Panc1 (cell line): ENCODE results near the gene TMEM151B. TPM values are rescaled to one million over a fixed set of nuclear protein-coding genes. Genes with fewer than 3 reads are reported as not detected.

Experiments used
- ATAC-seq: fragments of 200-7000 bp; cut with Tn5 transposase; 2 replicates; pipeline ENCODE4 v1.9.1; 2020; ENCODE audit warnings: mild to moderate bottlenecking, moderate library complexity
- BruUV-seq: library from RNA; stranded (reverse); fragments of 400-500 nt; replicated peaks from 2 replicates; lab custom pipeline; 2021; lab: Mats Ljungman, UMichigan
- CTCF ChIA-PET: fragments of 300-600 bp; sonication (Branson Sonifier 250); formaldehyde crosslinking; loops from one replicate; lab custom pipeline; 2022; ENCODE audit warnings: antibody characterized with exemption; lab: Charles Lee
- POLR2A ChIA-PET: fragments of 300-600 bp; sonication (Branson Sonifier 250); formaldehyde crosslinking; loops from one replicate; lab custom pipeline; 2022; ENCODE audit warnings: antibody characterized with exemption; lab: Charles Lee
- DNase-seq: peaks from one replicate; pipeline ENCODE4 v3.0.0-alpha.2; 2010; ENCODE audit warnings: low read depth, low spot score
- H3K27ac ChIP-seq: 2 replicates; pipeline ENCODE4 v1.5.1; 2011; ENCODE audit warnings: mild to moderate bottlenecking, low read length, inconsistent platforms
- H3K27me3 ChIP-seq: fragments of 200-500 bp; sonication (Bioruptor generic); 2 replicates; pipeline ENCODE4 v1.6.0; 2014; ENCODE audit warnings: low read length, inconsistent platforms; ENCODE audit not compliant: control insufficient read depth, insufficient read depth
- H3K36me3 ChIP-seq: fragments of 200-500 bp; sonication (Bioruptor generic); 2 replicates; pipeline ENCODE4 v1.5.1; 2014; ENCODE audit warnings: inconsistent platforms, mild to moderate bottlenecking, low read length, moderate library complexity; ENCODE audit not compliant: control insufficient read depth, insufficient read depth
- H3K4me1 ChIP-seq: 2 replicates; pipeline ENCODE4 v1.5.1; 2011; ENCODE audit warnings: inconsistent platforms, mild to moderate bottlenecking, low read length, moderate library complexity; ENCODE audit not compliant: control insufficient read depth, insufficient read depth
- H3K4me3 ChIP-seq, 2 experiments: 2 replicates each; pipeline ENCODE4 v1.5.1; 2011 to 2012; ENCODE audit warnings: low read depth in 2 of 2, low read length in 2 of 2, mild to moderate bottlenecking in 2 of 2, inconsistent platforms in 1 of 2, moderate library complexity in 1 of 2
- H3K9me3 ChIP-seq: fragments of 200-500 bp; sonication (Bioruptor generic); 2 replicates; pipeline ENCODE4 v1.5.1; 2014; ENCODE audit warnings: low read depth, mild to moderate bottlenecking, inconsistent platforms, low read length, moderate library complexity; ENCODE audit not compliant: control insufficient read depth, insufficient read depth
- POLR2AphosphoS5 ChIP-seq: IDR thresholded peaks from 2 replicates; pipeline ENCODE4 v1.6.1; 2012; ENCODE audit warnings: mild to moderate bottlenecking, low read depth, low read length, moderate library complexity
- REST ChIP-seq, 2 experiments: IDR thresholded peaks; 2 replicates each; pipeline ENCODE4 v1.6.1; 2011 to 2012; ENCODE audit warnings: low read depth in 2 of 2, control low read depth in 1 of 2, low read length in 1 of 2, mild to moderate bottlenecking in 1 of 2, moderate library complexity in 1 of 2; ENCODE audit not compliant: insufficient read depth in 1 of 2
- SIN3A ChIP-seq: IDR thresholded peaks from 2 replicates; pipeline ENCODE4 v1.6.1; 2012; ENCODE audit warnings: low read depth, mild to moderate bottlenecking, low read length, moderate library complexity, borderline replicate concordance; ENCODE audit not compliant: insufficient read depth
- TCF7L2 ChIP-seq: IDR thresholded peaks from 2 replicates; pipeline ENCODE4 v1.6.1; 2011; ENCODE audit warnings: mild to moderate bottlenecking, low read depth, low read length, inconsistent platforms
- in situ Hi-C: cut with HindIII; loops from 2 replicates; pipeline ENCODE4 v1.10.0; 2016; ENCODE audit warnings: low sequenced_read_pairs, low pct_unique_long_range_greater_than_20kb
- intact Hi-C: fragments of 100-400 bp; cut with micrococcal nuclease; formaldehyde crosslinking; loops from one replicate; pipeline ENCODE4 v1.10.0; 2022; ENCODE audit not compliant: unreplicated experiment
- total RNA-seq: library from RNA; stranded (reverse); gene quantifications from one replicate; pipeline ENCODE4 v1.2.1, GENCODE V29; 2021; ENCODE audit not compliant: unreplicated experiment
- TF ChIP-seq, protein P1 (sequence below): fragments of 450-650 bp; IDR thresholded peaks from 2 replicates; pipeline ENCODE4 v1.5.1; 2017; ENCODE audit warnings: mild to moderate bottlenecking

The TMEM151B gene
- total RNA-seq, 1 experiment from 2014 or later = 0.18 TPM

- POLR2A ChIA-PET = no interaction called here
- TF ChIP-seq SIN3A (no peak), POLR2AphosphoS5 (no peak), TCF7L2 (no peak), REST (IDR thresholded peaks at IDR 0.05; ENCODE audit: insufficient read depth in 1 of 2, low read depth in 2 of 2, low read length in 1 of 2) (no peak)
- TF ChIP-seq, protein P1, sequence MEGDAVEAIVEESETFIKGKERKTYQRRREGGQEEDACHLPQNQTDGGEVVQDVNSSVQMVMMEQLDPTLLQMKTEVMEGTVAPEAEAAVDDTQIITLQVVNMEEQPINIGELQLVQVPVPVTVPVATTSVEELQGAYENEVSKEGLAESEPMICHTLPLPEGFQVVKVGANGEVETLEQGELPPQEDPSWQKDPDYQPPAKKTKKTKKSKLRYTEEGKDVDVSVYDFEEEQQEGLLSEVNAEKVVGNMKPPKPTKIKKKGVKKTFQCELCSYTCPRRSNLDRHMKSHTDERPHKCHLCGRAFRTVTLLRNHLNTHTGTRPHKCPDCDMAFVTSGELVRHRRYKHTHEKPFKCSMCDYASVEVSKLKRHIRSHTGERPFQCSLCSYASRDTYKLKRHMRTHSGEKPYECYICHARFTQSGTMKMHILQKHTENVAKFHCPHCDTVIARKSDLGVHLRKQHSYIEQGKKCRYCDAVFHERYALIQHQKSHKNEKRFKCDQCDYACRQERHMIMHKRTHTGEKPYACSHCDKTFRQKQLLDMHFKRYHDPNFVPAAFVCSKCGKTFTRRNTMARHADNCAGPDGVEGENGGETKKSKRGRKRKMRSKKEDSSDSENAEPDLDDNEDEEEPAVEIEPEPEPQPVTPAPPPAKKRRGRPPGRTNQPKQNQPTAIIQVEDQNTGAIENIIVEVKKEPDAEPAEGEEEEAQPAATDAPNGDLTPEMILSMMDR = no peak
- H3K36me3 ChIP-seq = no peaks in the 10 kb centered on the region
- DNase-seq (no peak), ATAC-seq (no peak)
- in situ Hi-C loops = no loop called here
- CTCF ChIA-PET = no interaction called here
- no peak overlapping the region for H3K27ac ChIP-seq
- no TSS peak for BruUV-seq
- peaks cover 4% of the 10 kb centered on the region; the same call in 1 of the 2 replicates for H3K4me1 ChIP-seq
- intact Hi-C loops = no loop called here
- H3K4me3 ChIP-seq = no peak overlapping the region
- peaks cover 19% of the 10 kb centered on the region for H3K27me3 ChIP-seq
- H3K9me3 ChIP-seq = no peaks in the 10 kb centered on the region
Observed at GRCh38 chr6:44292661-44293365, 22.6 kb downstream of the TMEM151B start.

DNA sequence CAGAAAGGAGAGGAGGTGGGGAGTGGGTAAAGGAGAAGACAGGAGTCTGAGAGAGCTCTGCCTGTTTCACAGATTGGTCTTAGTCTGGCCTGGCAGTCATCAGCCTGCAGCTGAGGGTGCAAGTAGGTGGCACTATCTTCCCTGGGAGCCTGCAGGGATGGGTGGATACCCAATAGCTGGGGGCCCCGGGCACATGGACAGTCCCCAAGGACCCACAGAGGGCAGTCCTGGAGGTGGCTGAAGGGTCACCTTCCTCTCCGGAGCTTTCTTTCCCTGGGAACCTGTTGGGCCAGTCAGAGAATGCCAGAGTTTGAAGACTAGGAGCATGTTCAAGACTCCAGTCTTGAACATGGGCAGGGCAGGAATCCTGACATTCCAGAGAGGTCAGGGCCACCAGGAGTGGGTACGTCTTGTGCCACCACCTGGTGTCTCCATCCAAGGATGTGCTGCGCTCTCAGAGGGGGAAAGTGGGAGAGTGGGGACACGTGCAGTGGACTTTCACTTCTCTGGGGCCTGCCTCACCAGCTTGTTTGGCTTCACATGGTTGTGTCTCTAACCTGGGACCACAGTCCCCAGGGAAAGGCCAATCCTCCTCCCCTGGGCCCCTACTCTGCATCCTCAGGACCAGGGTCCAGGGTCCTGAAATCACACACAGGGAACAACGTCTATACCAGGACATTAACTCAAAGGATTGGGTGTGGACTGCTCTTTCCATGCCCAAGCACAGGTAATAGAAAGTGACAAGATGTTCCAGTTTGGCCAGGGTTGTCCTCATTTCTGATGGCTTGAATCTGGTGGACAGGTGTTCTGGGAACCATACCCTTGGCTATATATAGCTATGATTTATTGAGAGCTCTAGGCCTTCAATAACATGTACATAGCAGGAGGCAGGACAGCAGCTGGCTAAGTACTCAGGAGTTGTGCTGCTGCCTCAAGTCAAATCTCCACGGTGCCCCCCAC is 24.9 kb downstream of the TMEM151B start:
- no peak for DNase-seq
- Histone ChIP-seq H3K27ac (no peak overlapping the region), H3K27me3 (peaks cover 15% of the 10 kb centered on the region), H3K36me3 (no peaks in the 10 kb centered on the region), H3K4me3 (no peak overlapping the region), H3K4me1 (peaks cover 8% of the 10 kb centered on the region; the same call in 1 of the 2 replicates), H3K9me3 (no peaks in the 10 kb centered on the region)
- no peak for ATAC-seq
- BruUV-seq = no TSS peak
- CTCF ChIA-PET = interaction anchor here (0.8 to 1.0 kb wide), 2 partner anchors 10 to 18 kb away, joined by 4 read pairs; partner anchors contain the start of gene AARS2
- TF ChIP-seq TCF7L2 (no peak), POLR2AphosphoS5 (no peak), SIN3A (no peak), REST (IDR thresholded peaks at IDR 0.05; ENCODE audit: insufficient read depth in 1 of 2, low read depth in 2 of 2, low read length in 1 of 2) (no peak)
- TF ChIP-seq, protein P1 = no peak
- in situ Hi-C loops = no loop called here
- intact Hi-C loops = no loop called here
- POLR2A ChIA-PET = interaction anchor here (0.7 kb wide), 1 partner anchor 45 kb away, joined by 11 read pairs; no protein-coding TSS in a partner anchor
